Erythroblast (primary cell): Measurements from ENCODE around the gene CRYGN.

ENCODE experiments used
- GATA1 ChIP-seq: IDR thresholded peaks from 2 replicates; pipeline ENCODE4 v1.6.1; 2011; ENCODE audit warnings: low read depth, mild to moderate bottlenecking, control low read depth, low read length, moderate library complexity
- POLR2A ChIP-seq: IDR thresholded peaks from 2 replicates; pipeline ENCODE4 v1.6.1; 2011; ENCODE audit warnings: mild to moderate bottlenecking, low read length

DNA sequence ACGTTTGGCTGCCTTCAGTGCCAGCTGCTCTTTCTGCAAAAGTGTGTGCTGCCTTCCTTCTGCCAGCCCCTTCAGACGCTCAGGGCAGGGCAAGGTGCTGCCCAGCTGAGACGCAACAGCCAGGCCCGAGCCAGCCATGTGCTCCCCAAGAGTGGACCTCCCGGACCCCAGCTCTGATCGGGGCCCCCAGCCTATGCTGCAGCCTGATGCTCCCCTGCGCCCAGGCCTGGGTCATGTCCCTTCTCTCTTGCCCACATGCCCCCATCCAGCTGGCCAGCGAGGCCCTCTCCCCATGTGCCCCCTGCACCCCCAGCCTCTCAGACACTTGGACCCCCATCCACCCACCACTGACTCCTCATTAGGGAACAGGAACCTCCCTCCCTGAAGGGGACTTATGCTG, 47.9 kb downstream of the CRYGN start:
- TF ChIP-seq POLR2A (no peak), GATA1 (no peak)
